CD8-positive, alpha-beta memory T cell (primary cell): ENCODE measurements around the gene ZFHX3. TPM values are rescaled to one million over a fixed set of nuclear protein-coding genes. Genes with fewer than 3 reads are reported as not detected.

Experiments
- CTCF ChIA-PET: fragments of 350-600 bp; sonication (Branson Sonifier 250); formaldehyde crosslinking; loops from one replicate; lab custom pipeline; 2021; ENCODE audit warnings: antibody characterized with exemption; lab: Charles Lee
- POLR2A ChIA-PET: fragments of 350-600 bp; sonication (Branson Sonifier 250); formaldehyde crosslinking; loops from one replicate; lab custom pipeline; 2021; ENCODE audit warnings: antibody characterized with exemption; lab: Charles Lee
- DNase-seq, 5 donors: peaks; one replicate each; pipeline versions ENCODE4 v3.0.0 to v3.0.0-alpha.2; 2020 to 2022; ENCODE audit warnings: mixed read lengths in 1 of 5
- H3K27ac ChIP-seq: one replicate; pipeline ENCODE4 v1.7.0; 2013; ENCODE audit warnings: low read depth, mild to moderate bottlenecking, low read length, moderate library complexity
- H3K27me3 ChIP-seq: 2 replicates; pipeline ENCODE4 v1.7.0; 2013; ENCODE audit warnings: low read length, mild to moderate bottlenecking; ENCODE audit not compliant: insufficient read depth, poor library complexity, severe bottlenecking
- H3K36me3 ChIP-seq: 2 replicates; pipeline ENCODE4 v1.7.0; 2013; ENCODE audit warnings: mild to moderate bottlenecking, low read length, moderate library complexity; ENCODE audit not compliant: insufficient read depth
- H3K4me1 ChIP-seq: 2 replicates; pipeline ENCODE4 v1.7.0; 2013; ENCODE audit warnings: mild to moderate bottlenecking, low read length, moderate library complexity; ENCODE audit not compliant: insufficient read depth
- H3K4me3 ChIP-seq: 2 replicates; pipeline ENCODE4 v1.7.0; 2013; ENCODE audit warnings: mild to moderate bottlenecking, low read length
- H3K9me3 ChIP-seq: 2 replicates; pipeline ENCODE4 v1.7.0; 2013; ENCODE audit warnings: mild to moderate bottlenecking, low read length
- H3K27ac Mint-ChIP-seq, 8 donors: one replicate each; pipeline ENCODE4 v1.8.0; 2020 to 2021; ENCODE audit warnings: mixed read lengths in 8 of 8, mild to moderate bottlenecking in 6 of 8, inconsistent platforms in 3 of 8, moderate library complexity in 3 of 8
- H3K27me3 Mint-ChIP-seq, 2 donors: one replicate each; pipeline ENCODE4 v1.8.0; 2020 to 2021; ENCODE audit warnings: mixed read lengths in 2 of 2, mild to moderate bottlenecking in 1 of 2, moderate library complexity in 1 of 2
- H3K36me3 Mint-ChIP-seq, 3 donors: one replicate each; pipeline ENCODE4 v1.8.0; 2020 to 2021; ENCODE audit warnings: mixed read lengths in 3 of 3, inconsistent platforms in 1 of 3, mild to moderate bottlenecking in 1 of 3
- H3K4me1 Mint-ChIP-seq, 3 donors: one replicate each; pipeline ENCODE4 v1.8.0; 2020 to 2021; ENCODE audit warnings: mixed read lengths in 3 of 3, inconsistent platforms in 1 of 3, mild to moderate bottlenecking in 1 of 3
- H3K4me3 Mint-ChIP-seq, 7 donors: one replicate each; pipeline ENCODE4 v1.8.0; 2020 to 2021; ENCODE audit warnings: mixed read lengths in 7 of 7, mild to moderate bottlenecking in 6 of 7, moderate library complexity in 4 of 7, inconsistent platforms in 2 of 7
- H3K9me3 Mint-ChIP-seq, 5 donors: one replicate each; pipeline ENCODE4 v1.8.0; 2020 to 2022; ENCODE audit warnings: mixed read lengths in 5 of 5, mild to moderate bottlenecking in 3 of 5, moderate library complexity in 2 of 5, inconsistent platforms in 1 of 5
- polyA plus RNA-seq: library from polyadenylated mRNA; unstranded; fragments of 300-500 nt; fragmentation: Illumina TruSeq; gene quantifications from one replicate; pipeline ENCODE4 v1.2.3, GENCODE V29; 2021
- total RNA-seq, 2 experiments: library from RNA; stranded (reverse); gene quantifications; one replicate each; pipeline ENCODE4 v1.2.3, GENCODE V29; 2021

Gene ZFHX3
- total and polyA plus RNA-seq, 3 experiments from 2014 or later = 0.13 to 0.22 (median 0.20) TPM

DNA sequence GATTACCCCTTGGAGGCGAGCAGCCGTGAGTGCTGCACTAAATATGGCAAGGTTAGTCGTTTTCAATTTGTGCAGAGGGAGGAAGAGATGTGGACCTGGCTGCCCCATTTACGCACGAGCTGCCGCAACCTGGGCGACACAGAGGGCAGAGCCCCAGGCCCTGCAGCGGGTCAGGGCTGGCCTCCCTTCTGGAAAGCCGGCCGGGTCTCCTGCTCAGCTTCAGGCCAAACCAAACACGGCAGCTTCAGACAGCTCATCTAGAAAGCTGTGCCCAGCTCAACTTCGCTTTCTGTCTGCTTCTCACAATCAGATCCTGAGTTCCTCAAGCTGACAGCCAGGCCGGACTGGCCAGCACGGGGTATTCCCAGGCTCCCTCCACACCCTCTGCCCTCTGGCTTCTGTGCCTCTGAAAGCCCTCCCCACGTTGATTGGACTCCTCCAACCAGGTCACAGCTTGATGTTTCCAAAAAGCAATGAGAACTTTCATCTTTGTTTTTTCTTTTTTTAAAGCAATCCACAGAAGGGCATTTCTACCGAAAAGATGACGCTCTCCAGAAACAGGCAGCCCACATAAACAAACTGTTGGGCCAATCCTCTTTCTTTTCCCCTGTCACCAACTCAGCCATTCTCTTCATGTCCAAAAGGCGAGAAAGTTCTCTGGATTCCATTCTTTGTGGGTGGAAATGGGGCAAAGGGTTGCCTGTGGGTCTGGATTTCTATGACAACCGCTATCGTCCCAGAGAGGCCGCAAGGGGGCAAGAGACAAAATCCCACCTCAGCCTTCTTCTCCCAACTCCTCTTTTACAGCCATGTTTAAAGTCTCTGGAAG is 189.0 kb downstream of the ZFHX3 start:
- ChIA-PET CTCF (no interaction called here), POLR2A (no interaction called here)
- Mint-ChIP-seq H3K4me1 (no peaks in the 10 kb centered on the region), H3K27ac (no peak overlapping the region), H3K4me3 (no peak overlapping the region), H3K36me3 (no peaks in the 10 kb centered on the region), H3K9me3 (peaks cover 0 to 2% (median 0%) of the 10 kb centered on the region in 5 donors), H3K27me3 (peaks cover 1 to 11% of the 10 kb centered on the region in 2 donors)
- Histone ChIP-seq H3K27me3 (no peaks in the 10 kb centered on the region), H3K4me3 (no peak overlapping the region), H3K9me3 (no peaks in the 10 kb centered on the region), H3K27ac (no peak overlapping the region), H3K4me1 (no peaks in the 10 kb centered on the region), H3K36me3 (no peaks in the 10 kb centered on the region)
- no peak for DNase-seq

DNA sequence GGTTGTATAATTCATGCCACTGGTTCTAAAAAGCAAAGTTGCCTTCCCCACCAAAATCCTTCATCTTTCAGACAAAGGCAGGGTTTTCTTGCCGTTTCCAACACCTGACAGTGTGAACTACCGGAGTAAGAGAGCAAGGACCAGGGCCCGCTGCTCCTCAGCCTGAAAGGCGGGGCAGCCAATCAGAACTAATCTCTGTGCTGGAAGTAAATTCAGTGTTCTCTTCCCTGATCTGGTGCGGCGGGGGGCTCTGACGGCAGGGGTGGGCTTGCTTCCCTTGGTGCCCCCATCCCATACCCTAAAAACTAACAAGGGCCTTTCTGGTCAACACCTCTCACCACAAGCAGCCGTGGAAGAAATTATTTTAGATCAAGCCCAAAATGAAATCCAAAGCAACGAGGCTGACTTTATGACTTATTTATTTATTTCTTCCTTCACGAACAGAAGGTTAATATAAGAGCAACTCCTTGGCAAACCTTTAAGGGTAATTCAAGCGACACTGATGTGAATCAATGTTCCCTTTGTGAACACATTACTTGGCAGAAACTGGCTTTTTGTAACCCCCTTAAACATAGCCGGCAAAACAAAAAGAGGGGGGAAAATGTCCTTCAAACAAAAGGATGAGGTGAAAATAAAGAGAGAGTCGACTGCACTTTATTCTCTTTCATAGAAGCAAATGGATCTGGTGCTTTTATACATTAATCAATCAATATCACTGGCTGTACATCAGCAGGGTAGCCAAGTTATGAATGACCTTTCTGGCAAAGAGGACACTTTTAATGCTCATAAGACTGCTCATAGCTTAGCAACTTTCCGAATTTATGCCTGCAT is 189.9 kb downstream of the ZFHX3 start:
- POLR2A ChIA-PET = no interaction called here
- no peak overlapping the region for H3K4me3 ChIP-seq
- no peaks in the 10 kb centered on the region for H3K9me3 ChIP-seq
- H3K27me3 ChIP-seq = no peaks in the 10 kb centered on the region
- Mint-ChIP-seq H3K9me3 (no peaks in the 10 kb centered on the region), H3K27me3 (peaks cover 1 to 11% of the 10 kb centered on the region in 2 donors), H3K4me3 (no peak overlapping the region), H3K27ac (no peak overlapping the region), H3K4me1 (no peaks in the 10 kb centered on the region), H3K36me3 (no peaks in the 10 kb centered on the region)
- no peaks in the 10 kb centered on the region for H3K36me3 ChIP-seq
- DNase-seq = no peak
- CTCF ChIA-PET = no interaction called here
- H3K4me1 ChIP-seq = no peaks in the 10 kb centered on the region
- no peak overlapping the region for H3K27ac ChIP-seq

DNA sequence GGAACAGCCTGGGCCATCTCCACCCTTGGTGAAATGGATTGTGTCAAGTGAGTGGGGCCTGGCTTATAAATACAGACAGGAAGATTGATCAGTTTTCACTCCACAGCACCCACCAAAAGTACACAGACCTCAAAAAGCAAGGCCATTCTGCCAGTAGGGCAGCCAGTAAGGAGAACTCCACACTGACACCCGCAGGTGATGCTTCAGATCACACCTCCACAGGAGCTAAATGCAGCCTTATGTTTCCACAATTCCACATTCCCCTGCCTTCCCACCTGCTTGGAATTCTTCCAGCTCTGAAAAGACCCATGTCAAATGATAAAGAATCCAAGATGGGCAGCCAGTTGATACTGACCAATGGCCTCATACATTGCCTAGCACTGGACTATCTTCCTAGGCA is 191.1 kb downstream of the ZFHX3 start:
- Histone ChIP-seq H3K4me1 (no peaks in the 10 kb centered on the region), H3K4me3 (no peak overlapping the region), H3K27me3 (no peaks in the 10 kb centered on the region), H3K9me3 (no peaks in the 10 kb centered on the region), H3K36me3 (no peaks in the 10 kb centered on the region), H3K27ac (no peak overlapping the region)
- Mint-ChIP-seq H3K9me3 (no peaks in the 10 kb centered on the region), H3K4me3 (no peak overlapping the region), H3K27ac (no peak overlapping the region), H3K4me1 (no peaks in the 10 kb centered on the region), H3K27me3 (peaks cover 1 to 11% of the 10 kb centered on the region in 2 donors), H3K36me3 (no peaks in the 10 kb centered on the region)
- CTCF ChIA-PET = no interaction called here
- POLR2A ChIA-PET = no interaction called here
- DNase-seq = no peak

DNA sequence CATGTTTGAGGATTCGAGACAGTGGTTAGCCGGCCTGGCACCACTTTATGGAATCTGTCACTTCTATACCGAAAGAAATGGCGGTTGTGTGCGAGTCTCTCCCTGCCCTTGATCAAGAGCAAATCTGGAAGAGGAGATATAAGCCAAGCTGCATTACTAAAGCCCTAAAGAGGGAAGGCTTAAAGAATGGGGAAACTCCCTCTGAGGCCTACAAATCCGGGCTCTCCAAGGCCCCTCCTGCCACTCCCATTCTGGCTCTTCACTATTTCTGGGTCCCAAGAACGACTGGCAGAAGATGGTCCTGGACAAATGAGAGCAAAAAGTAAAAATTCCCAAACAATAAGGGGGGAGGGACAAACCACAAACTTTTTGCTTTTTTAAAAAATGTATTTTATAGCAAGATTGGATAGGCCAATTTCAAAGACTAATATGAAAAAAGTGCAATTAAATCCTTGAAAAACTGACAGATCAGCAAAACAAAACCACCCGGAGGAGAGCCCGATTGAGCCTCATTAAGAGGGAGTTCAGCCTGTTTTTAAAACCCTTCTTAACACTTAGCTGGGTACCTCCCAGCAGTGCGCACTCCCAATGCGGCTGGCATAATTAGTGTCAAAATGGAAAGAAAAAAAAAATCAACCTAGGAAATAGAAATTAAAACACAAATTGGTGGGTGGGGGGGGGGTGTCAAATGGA is 193.5 kb downstream of the ZFHX3 start:
- peaks cover 0 to 9% of the 10 kb centered on the region in 2 donors for H3K27me3 Mint-ChIP-seq
- no peaks in the 10 kb centered on the region for H3K4me1 Mint-ChIP-seq
- H3K9me3 Mint-ChIP-seq = no peaks in the 10 kb centered on the region
- H3K9me3 ChIP-seq = no peaks in the 10 kb centered on the region
- H3K36me3 Mint-ChIP-seq = no peaks in the 10 kb centered on the region
- no peaks in the 10 kb centered on the region for H3K4me1 ChIP-seq
- H3K36me3 ChIP-seq = no peaks in the 10 kb centered on the region
- H3K27ac ChIP-seq = no peak overlapping the region
- no peaks in the 10 kb centered on the region for H3K27me3 ChIP-seq
- no peak overlapping the region for H3K4me3 Mint-ChIP-seq
- no peak for DNase-seq
- ChIA-PET POLR2A (no interaction called here), CTCF (interaction anchor here (1.5 kb wide), 1 partner anchor 22 kb away, joined by 7 read pairs; no protein-coding TSS in a partner anchor)
- no peak overlapping the region for H3K4me3 ChIP-seq
- H3K27ac Mint-ChIP-seq = no peak overlapping the region

DNA sequence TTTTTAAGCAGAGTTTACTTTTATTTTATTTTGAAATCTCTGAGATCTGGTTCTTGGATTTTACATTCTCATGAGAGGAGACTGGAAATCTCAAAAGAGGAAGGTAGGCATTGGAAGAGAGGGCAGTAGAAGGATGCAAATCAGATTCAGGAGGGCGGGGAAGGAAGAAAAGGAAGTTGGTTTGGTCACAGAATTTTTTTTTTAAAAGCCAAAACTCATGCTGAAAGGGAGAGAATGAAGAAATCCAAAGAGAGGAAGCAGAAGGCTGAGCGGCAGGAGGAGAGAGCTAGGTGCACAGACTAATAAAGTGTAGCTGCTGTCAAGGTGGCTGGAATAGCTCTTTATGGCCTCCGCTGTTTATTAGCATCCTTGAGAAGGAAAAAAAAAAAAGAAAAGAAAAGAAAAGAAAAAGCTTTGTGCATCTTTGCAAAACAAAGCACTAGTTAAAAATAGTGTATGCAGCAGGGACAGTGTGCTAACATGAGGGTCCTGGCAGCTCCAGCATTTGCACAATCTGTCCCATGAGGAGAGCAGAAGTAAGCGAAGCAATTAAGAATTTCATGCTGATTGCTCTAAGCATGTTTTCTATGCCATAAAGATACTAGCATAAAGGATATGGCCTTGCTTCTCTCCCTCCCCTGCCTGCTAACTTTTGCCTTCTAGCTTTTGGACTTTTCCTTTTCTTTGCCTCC is 194.2 kb downstream of the ZFHX3 start:
- Mint-ChIP-seq H3K4me1 (no peaks in the 10 kb centered on the region), H3K27me3 (peaks cover 0 to 6% of the 10 kb centered on the region in 2 donors), H3K4me3 (no peak overlapping the region), H3K9me3 (no peaks in the 10 kb centered on the region), H3K36me3 (no peaks in the 10 kb centered on the region), H3K27ac (no peak overlapping the region)
- Histone ChIP-seq H3K27ac (no peak overlapping the region), H3K4me3 (no peak overlapping the region), H3K27me3 (no peaks in the 10 kb centered on the region), H3K9me3 (no peaks in the 10 kb centered on the region), H3K4me1 (no peaks in the 10 kb centered on the region), H3K36me3 (no peaks in the 10 kb centered on the region)
- ChIA-PET POLR2A (no interaction called here), CTCF (interaction anchor here (1.5 kb wide), 1 partner anchor 21 kb away, joined by 7 read pairs; no protein-coding TSS in a partner anchor)
- no peak for DNase-seq

DNA sequence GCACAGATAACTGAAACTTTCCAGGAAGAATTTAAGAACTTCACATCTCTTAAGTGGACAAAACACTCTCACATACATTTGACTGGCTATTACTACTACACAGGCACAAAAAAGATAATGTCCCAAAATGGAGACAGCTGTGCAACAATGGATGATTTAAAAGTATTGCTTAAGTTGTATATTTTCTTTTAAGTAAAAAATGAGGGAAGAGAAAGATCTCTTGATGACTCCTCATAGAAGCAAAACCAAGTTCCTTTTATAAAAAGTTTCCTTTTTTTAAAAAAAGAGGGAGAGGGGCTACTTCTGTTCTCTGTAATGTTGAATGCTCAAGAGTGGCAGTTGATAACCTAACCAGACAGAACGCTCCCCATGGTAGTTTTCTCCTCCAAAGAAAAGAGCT is 195.5 kb downstream of the ZFHX3 start:
- Mint-ChIP-seq H3K27ac (no peak overlapping the region), H3K27me3 (peaks cover 0 to 6% of the 10 kb centered on the region in 2 donors), H3K4me3 (no peak overlapping the region), H3K4me1 (no peaks in the 10 kb centered on the region), H3K9me3 (no peaks in the 10 kb centered on the region), H3K36me3 (no peaks in the 10 kb centered on the region)
- CTCF ChIA-PET = no interaction called here
- H3K9me3 ChIP-seq = no peaks in the 10 kb centered on the region
- POLR2A ChIA-PET = no interaction called here
- H3K36me3 ChIP-seq = no peaks in the 10 kb centered on the region
- no peak for DNase-seq
- H3K27ac ChIP-seq = no peak overlapping the region
- H3K4me1 ChIP-seq = no peaks in the 10 kb centered on the region
- H3K27me3 ChIP-seq = no peaks in the 10 kb centered on the region
- no peak overlapping the region for H3K4me3 ChIP-seq

DNA sequence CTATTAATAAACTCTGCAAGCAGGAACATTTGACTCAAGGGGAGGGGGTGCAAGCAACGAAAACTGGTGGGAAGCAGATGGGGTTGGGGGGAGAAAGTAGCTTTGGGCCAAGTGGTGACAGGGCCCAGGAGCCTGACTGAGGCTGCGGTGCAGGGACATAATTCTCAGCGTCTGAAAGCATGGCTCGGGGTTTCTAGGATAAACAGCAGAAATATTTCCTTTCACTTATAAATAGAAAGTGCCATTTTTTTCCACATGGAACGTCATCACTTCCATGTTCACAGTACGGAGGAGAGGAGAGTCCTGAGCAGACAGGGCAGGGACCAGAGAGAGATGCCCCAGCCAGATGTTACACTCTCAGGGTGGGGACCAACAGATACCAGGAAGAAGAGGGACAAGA is 197.1 kb downstream of the ZFHX3 start:
- Histone ChIP-seq H3K27ac (no peak overlapping the region), H3K36me3 (no peaks in the 10 kb centered on the region), H3K9me3 (no peaks in the 10 kb centered on the region), H3K4me3 (no peak overlapping the region), H3K27me3 (no peaks in the 10 kb centered on the region), H3K4me1 (no peaks in the 10 kb centered on the region)
- Mint-ChIP-seq H3K36me3 (no peaks in the 10 kb centered on the region), H3K27me3 (peaks cover 2 to 6% of the 10 kb centered on the region in 2 donors), H3K4me3 (no peak overlapping the region), H3K9me3 (peaks cover 0 to 3% (median 0%) of the 10 kb centered on the region in 5 donors), H3K4me1 (no peaks in the 10 kb centered on the region), H3K27ac (no peak overlapping the region)
- CTCF ChIA-PET = no interaction called here
- no peak for DNase-seq
- POLR2A ChIA-PET = no interaction called here
